Caco-2 (cell line): ENCODE data around the gene FOXN4. TPM values are rescaled to one million over a fixed set of nuclear protein-coding genes. Genes with fewer than 3 reads are reported as not detected.

ENCODE experiments used
- BruUV-seq: library from RNA; stranded (reverse); fragments of 400-500 nt; replicated peaks from 2 replicates; lab custom pipeline; 2021; lab: Mats Ljungman, UMichigan
- CTCF ChIA-PET: fragments of 300-600 bp; sonication (Branson Sonifier 250); formaldehyde crosslinking; loops from one replicate; lab custom pipeline; 2022; ENCODE audit warnings: antibody characterized with exemption; lab: Charles Lee
- POLR2A ChIA-PET: fragments of 300-600 bp; sonication (Branson Sonifier 250); formaldehyde crosslinking; loops from one replicate; lab custom pipeline; 2022; ENCODE audit warnings: antibody characterized with exemption; lab: Charles Lee
- DNase-seq, 2 experiments: peaks; one replicate each; pipeline versions ENCODE4 v3.0.0 to v3.0.0-alpha.2; 2020 to 2022
- H3K27me3 ChIP-seq: replicated peaks from 2 replicates; pipeline ENCODE4 v1.6.0; 2011; ENCODE audit warnings: low read length; ENCODE audit not compliant: control insufficient read depth, insufficient read depth
- H3K36me3 ChIP-seq: 2 replicates; pipeline ENCODE4 v1.5.1; 2011; ENCODE audit warnings: low read length; ENCODE audit not compliant: control insufficient read depth, insufficient read depth
- H3K4me1 ChIP-seq: fragments of 250-450 bp; sonication (Bioruptor Pico); 2 replicates; pipeline ENCODE4 v1.5.1; 2020; ENCODE audit warnings: mild to moderate bottlenecking
- H3K4me3 ChIP-seq: 2 replicates; pipeline ENCODE4 v1.5.1; 2011; ENCODE audit warnings: low read depth, mild to moderate bottlenecking, control low read depth, low read length
- H3K9me3 ChIP-seq: fragments of 250-450 bp; sonication (Bioruptor Pico); 2 replicates; pipeline ENCODE4 v1.5.1; 2020; ENCODE audit warnings: mild to moderate bottlenecking, moderate library complexity
- H3K27ac Mint-ChIP-seq: one replicate; pipeline ENCODE4 v1.8.0; 2022; ENCODE audit warnings: mixed read lengths; ENCODE audit not compliant: unreplicated experiment
- H3K27me3 Mint-ChIP-seq: one replicate; pipeline ENCODE4 v1.8.0; 2022; ENCODE audit warnings: mixed read lengths; ENCODE audit not compliant: insufficient read depth, unreplicated experiment
- H3K36me3 Mint-ChIP-seq: one replicate; pipeline ENCODE4 v1.8.0; 2022; ENCODE audit warnings: mild to moderate bottlenecking, mixed read lengths; ENCODE audit not compliant: insufficient read depth, unreplicated experiment
- H3K4me1 Mint-ChIP-seq: one replicate; pipeline ENCODE4 v1.8.0; 2022; ENCODE audit warnings: low read depth, mixed read lengths; ENCODE audit not compliant: unreplicated experiment
- H3K4me3 Mint-ChIP-seq: one replicate; pipeline ENCODE4 v1.8.0; 2022; ENCODE audit warnings: mild to moderate bottlenecking, moderate library complexity, mixed read lengths; ENCODE audit not compliant: unreplicated experiment
- H3K9me3 Mint-ChIP-seq: one replicate; pipeline ENCODE4 v1.8.0; 2022; ENCODE audit warnings: mixed read lengths; ENCODE audit not compliant: unreplicated experiment
- CTCF ChIP-seq, 2 experiments: fragments of 200-600 bp in 1 of 2; IDR thresholded peaks; 1 replicate in 1 of 2; 2 replicates in 1 of 2; pipeline versions ENCODE4 v1.5.1 to v1.8.0; 2011 to 2022; ENCODE audit warnings: antibody characterized with exemption in 1 of 2, control low read depth in 1 of 2, inconsistent platforms in 1 of 2, low read depth in 1 of 2, low read length in 1 of 2, mild to moderate bottlenecking in 1 of 2, moderate library complexity in 1 of 2; ENCODE audit not compliant: insufficient read depth in 1 of 2, severe bottlenecking in 1 of 2, unreplicated experiment in 1 of 2
- intact Hi-C: fragments of 100-400 bp; cut with micrococcal nuclease; formaldehyde crosslinking; loops from one replicate; pipeline ENCODE4 v1.10.0; 2022; ENCODE audit not compliant: unreplicated experiment
- total RNA-seq: library from RNA; stranded (reverse); gene quantifications from 2 replicates; pipeline ENCODE4 v1.2.3, GENCODE V29; 2022

FOXN4 gene
- total RNA-seq, 1 experiment from 2014 or later, result 0.95 TPM

DNA sequence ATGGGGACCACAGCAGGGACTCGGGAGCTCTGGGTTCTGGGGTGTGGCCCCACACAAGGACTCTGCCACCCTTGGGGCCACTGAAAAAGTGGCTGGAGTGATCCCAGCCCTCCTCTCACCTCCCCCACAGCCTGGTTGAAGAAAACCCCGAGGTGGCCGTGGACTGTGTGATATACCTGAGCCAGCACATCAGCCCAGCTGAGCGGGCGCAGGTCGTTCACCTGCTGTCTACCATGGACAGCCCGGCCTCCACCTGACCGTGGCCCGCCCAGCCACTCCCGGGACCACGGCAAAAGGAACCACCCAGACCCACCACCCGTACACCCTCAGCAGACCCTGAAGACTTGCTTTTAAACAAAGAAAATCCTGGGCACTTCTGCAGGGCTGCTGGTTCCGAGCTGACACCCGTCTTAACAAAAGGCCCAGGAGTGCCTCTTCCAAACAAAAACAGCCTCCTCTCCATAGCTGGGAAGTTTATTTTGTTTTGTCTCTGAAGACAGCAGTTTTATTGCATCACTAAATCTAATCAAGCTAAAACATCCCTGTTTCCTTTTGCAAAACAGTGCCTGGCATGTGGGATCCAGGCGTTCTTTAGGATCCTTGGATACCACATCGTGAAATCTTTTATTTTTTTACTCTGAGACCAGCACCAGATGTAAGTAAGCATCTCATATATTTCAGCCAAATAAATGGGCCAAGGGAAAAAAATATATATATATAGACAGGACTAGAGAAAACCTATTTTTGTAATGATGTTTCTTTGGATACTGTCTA, 42.8 kb downstream of the FOXN4 start:
- POLR2A ChIA-PET, result no interaction called here

GRCh38 chr12:109264943-109265650, 44.0 kb downstream of the FOXN4 start:
- intact Hi-C loops, result loop anchor here (1.0 kb wide), 1 partner anchor 120 kb away; no protein-coding TSS in a partner anchor
- Mint-ChIP-seq H3K27ac (no peak overlapping the region), H3K27me3 (no peaks in the 10 kb centered on the region), H3K4me1 (no peaks in the 10 kb centered on the region), H3K36me3 (no peaks in the 10 kb centered on the region), H3K9me3 (no peaks in the 10 kb centered on the region), H3K4me3 (no peak overlapping the region)
- DNase-seq, result no peak
- no peaks in the 10 kb centered on the region for H3K27me3 ChIP-seq
- no peak overlapping the region for H3K4me3 ChIP-seq
- H3K36me3 ChIP-seq, result peaks cover 2% of the 10 kb centered on the region; the same call in 1 of the 2 replicates
- BruUV-seq, result no TSS peak
- TF ChIP-seq CTCF (IDR thresholded peaks at IDR 0.05; ENCODE audit: insufficient read depth in 1 of 2, low read depth in 1 of 2, low read length in 1 of 2, severe bottlenecking in 1 of 2, unreplicated experiment in 1 of 2), result no peak
- no peaks in the 10 kb centered on the region for H3K4me1 ChIP-seq
- POLR2A ChIA-PET, result no interaction called here
- CTCF ChIA-PET, result interaction anchor here (2.5 kb wide), 1 partner anchor 120 kb away, joined by 52 read pairs; no protein-coding TSS in a partner anchor
- H3K9me3 ChIP-seq, result no peaks in the 10 kb centered on the region

More for the DNA sequence above, 42.8 kb downstream of the FOXN4 start:
- no peak for TF ChIP-seq CTCF (IDR thresholded peaks at IDR 0.05; ENCODE audit: insufficient read depth in 1 of 2, low read depth in 1 of 2, low read length in 1 of 2, severe bottlenecking in 1 of 2, unreplicated experiment in 1 of 2)
- BruUV-seq, result no TSS peak
- no peaks in the 10 kb centered on the region for H3K27me3 Mint-ChIP-seq
- H3K4me1 Mint-ChIP-seq, result no peaks in the 10 kb centered on the region
- peaks cover 7% of the 10 kb centered on the region for H3K9me3 Mint-ChIP-seq
- no peaks in the 10 kb centered on the region for H3K9me3 ChIP-seq
- no peak overlapping the region for H3K4me3 Mint-ChIP-seq
- no peaks in the 10 kb centered on the region for H3K4me1 ChIP-seq
- H3K4me3 ChIP-seq, result no peak overlapping the region
- intact Hi-C loops, result no loop called here
- peaks cover 2% of the 10 kb centered on the region; the same call in 1 of the 2 replicates for H3K36me3 ChIP-seq
- no peaks in the 10 kb centered on the region for H3K27me3 ChIP-seq
- no peaks in the 10 kb centered on the region for H3K36me3 Mint-ChIP-seq
- no peak for DNase-seq
- CTCF ChIA-PET, result interaction anchor here (2.4 kb wide), 1 partner anchor 119 kb away, joined by 5 read pairs; no protein-coding TSS in a partner anchor
- H3K27ac Mint-ChIP-seq, result no peak overlapping the region
